ENCODE results near the gene LAMA4. TPM values are rescaled to one million over a fixed set of nuclear protein-coding genes. Genes with fewer than 3 reads are reported as not detected.

The LAMA4 gene
- total RNA-seq, 1 experiment from 2014 or later = 1.1 TPM

GRCh38 chr6:112117554-112117953, 136.8 kb downstream of the LAMA4 start:
- H3K14ac ChIP-seq (ENCODE audit: insufficient read depth, low read length) = no peak overlapping the region
- H4K91ac ChIP-seq (ENCODE audit: insufficient read length, low read depth, low read length) = no peak overlapping the region
- H2BK20ac ChIP-seq (ENCODE audit: low read depth, low read length, poor library complexity, severe bottlenecking) = no peak overlapping the region
- DNase-seq = no peak
- H3K27ac ChIP-seq (ENCODE audit: insufficient read length, low read depth, low read length) = no peak overlapping the region
- Mint-ChIP-seq H3K9me3 (no peaks in the 10 kb centered on the region), H3K27me3 (ENCODE audit: low read depth) (no peaks in the 10 kb centered on the region), H3K36me3 (ENCODE audit: insufficient read depth in 1 of 3, low read depth in 3 of 3) (no peaks in the 10 kb centered on the region), H3K27ac (no peak overlapping the region), H3K4me3 (no peak overlapping the region), H3K4me1 (no peaks in the 10 kb centered on the region)
- no peaks in the 10 kb centered on the region for H3K79me1 ChIP-seq (ENCODE audit: insufficient read depth, low read depth, low read length, poor library complexity, severe bottlenecking)
- no peak overlapping the region for H3K4me2 ChIP-seq (ENCODE audit: insufficient read depth, insufficient read length, low read length)
- no peak for TF ChIP-seq CTCF (conservative IDR thresholded peaks at IDR 0.05)
- H2AFZ ChIP-seq (ENCODE audit: low read length) = no peak overlapping the region
- no peaks in the 10 kb centered on the region for H3K27me3 ChIP-seq (ENCODE audit: insufficient read depth, low read length)
- no peak overlapping the region for H2BK5ac ChIP-seq (ENCODE audit: insufficient read length, low read length)
- no CpG with 5 or more reads among the region's 1 CpG for WGBS (ENCODE audit: extremely low coverage, insufficient read length, low lambda C conversion rate)
- no peak overlapping the region for H4K5ac ChIP-seq (ENCODE audit: insufficient read length, low read depth, low read length)
- H4K8ac ChIP-seq (replicated peaks; ENCODE audit: insufficient read length, low read depth, low read length) = no peak overlapping the region
- no peak overlapping the region for H2BK12ac ChIP-seq (ENCODE audit: insufficient read length, low read depth, low read length)
- H3T11ph ChIP-seq (ENCODE audit: low read length) = no peak overlapping the region
- H2BK15ac ChIP-seq (ENCODE audit: low read depth, low read length) = no peak overlapping the region
- H3K4me1 ChIP-seq (ENCODE audit: insufficient read depth, low read length) = no peaks in the 10 kb centered on the region
- no peaks in the 10 kb centered on the region for H3K23me2 ChIP-seq (ENCODE audit: insufficient read length, low read depth, low read length, poor library complexity, severe bottlenecking)
- H3K79me2 ChIP-seq (ENCODE audit: insufficient read depth, low read length) = no peaks in the 10 kb centered on the region
- no peak overlapping the region for H3K9ac ChIP-seq (ENCODE audit: extremely low read depth, insufficient read length, low read length)
- H3K56ac ChIP-seq (ENCODE audit: insufficient read length, low read depth, low read length) = no peak overlapping the region
- H3K4ac ChIP-seq (ENCODE audit: low read depth, low read length) = no peak overlapping the region
- no peak overlapping the region for H3K23ac ChIP-seq (ENCODE audit: insufficient read length, low read depth, low read length)
- no peak overlapping the region for H2BK120ac ChIP-seq (ENCODE audit: low read depth, low read length, poor library complexity, severe bottlenecking)
- H2AK5ac ChIP-seq (ENCODE audit: insufficient read length, low read length) = no peak overlapping the region
- no peaks in the 10 kb centered on the region for H4K20me1 ChIP-seq (ENCODE audit: control insufficient read depth, insufficient read depth, insufficient read length)
- no peaks in the 10 kb centered on the region for H3K9me3 ChIP-seq (ENCODE audit: control insufficient read depth, low read depth, low read length)
- H3K18ac ChIP-seq (ENCODE audit: insufficient read length, low read depth, low read length) = no peak overlapping the region
